ENCODE data around the gene ATP6V1C2. TPM values are rescaled to one million over a fixed set of nuclear protein-coding genes. Genes with fewer than 3 reads are reported as not detected.

ATP6V1C2 gene
- total RNA-seq, 1 donor from 2014 or later, result 0.72 TPM

DNA sequence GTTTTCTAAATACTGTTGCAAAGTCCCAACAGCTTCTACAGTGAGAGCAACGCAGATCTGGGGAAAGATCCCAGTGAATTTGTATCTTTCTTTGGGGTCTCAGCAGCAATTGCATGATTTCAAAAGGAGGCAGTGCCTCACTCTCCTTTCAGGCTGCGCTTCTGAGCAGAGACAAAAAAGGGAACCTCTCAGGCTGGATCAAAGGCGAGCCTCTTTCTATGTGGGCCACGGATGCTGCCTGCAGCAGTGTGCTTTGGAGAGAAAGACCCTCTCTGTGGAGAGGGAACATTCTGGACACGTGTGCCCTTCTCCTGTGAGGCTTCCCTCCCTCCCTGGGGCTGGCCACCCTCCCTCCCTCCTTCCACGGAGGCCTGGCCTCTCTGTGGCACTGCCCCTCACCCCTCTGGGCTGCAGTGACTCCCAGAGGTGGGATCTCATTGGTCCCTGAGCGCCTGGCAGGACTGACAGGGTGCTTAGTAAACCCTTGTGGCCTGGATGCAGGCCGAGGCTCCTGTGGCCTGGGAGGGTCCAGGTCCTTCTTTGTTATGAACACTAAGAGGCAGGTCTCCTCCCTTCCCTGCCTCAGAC is 112.7 kb downstream of the ATP6V1C2 start:
- no peak for DNase-seq (ENCODE audit: low spot score)

Other genes starting within 250 kb of the ATP6V1C2 start
- gene NOL10, start 31.7 kb upstream of the ATP6V1C2 start, total RNA-seq (ENCODE audit: insufficient read depth, low replicate concordance), result 17.8 TPM
- 229 TPM for gene PDIA6, start 91.2 kb downstream of the ATP6V1C2 start, total RNA-seq (ENCODE audit: insufficient read depth, low replicate concordance)
- 2.6 TPM for gene KCNF1, start 190.3 kb downstream of the ATP6V1C2 start, total RNA-seq (ENCODE audit: insufficient read depth, low replicate concordance)

Measured in umbilical cord (tissue), 2 donors.